MV-4-11 (cell line): ENCODE data around the gene CEP89.
A peak's percentile ranks its signal among the peaks of the same experiment; 100 is the strongest.
"Not testable (repeated sequence)": the region's sequence is repeated elsewhere in the genome, so short reads cannot be mapped to it uniquely, and the experiment has no call there.

Experiments
- DNase-seq: peaks from one replicate; lab custom pipeline; 2025; lab: John Stamatoyannopoulos, UW

Gene CEP89

DNA sequence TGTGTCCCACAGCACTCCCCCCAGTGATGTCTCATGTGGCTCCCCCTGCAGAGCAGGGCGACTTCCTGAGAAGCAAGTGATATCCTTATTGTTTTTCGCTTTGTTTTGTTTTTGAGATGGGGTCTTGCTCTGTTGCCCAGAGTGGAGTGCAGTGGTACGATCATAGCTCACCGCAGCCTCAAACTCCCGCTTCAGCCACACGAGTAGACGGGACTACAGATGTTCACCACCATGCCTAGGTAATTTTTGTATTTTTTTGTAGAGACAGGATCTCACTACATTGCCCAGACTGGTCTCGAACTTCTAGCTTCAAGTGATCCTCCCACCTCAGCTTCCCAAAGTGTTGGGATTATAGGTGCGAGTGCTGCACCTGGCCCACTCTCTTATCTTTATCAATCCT lies 5.0 kb downstream of the CEP89 start:
- DNase-seq, result no peak

DNA sequence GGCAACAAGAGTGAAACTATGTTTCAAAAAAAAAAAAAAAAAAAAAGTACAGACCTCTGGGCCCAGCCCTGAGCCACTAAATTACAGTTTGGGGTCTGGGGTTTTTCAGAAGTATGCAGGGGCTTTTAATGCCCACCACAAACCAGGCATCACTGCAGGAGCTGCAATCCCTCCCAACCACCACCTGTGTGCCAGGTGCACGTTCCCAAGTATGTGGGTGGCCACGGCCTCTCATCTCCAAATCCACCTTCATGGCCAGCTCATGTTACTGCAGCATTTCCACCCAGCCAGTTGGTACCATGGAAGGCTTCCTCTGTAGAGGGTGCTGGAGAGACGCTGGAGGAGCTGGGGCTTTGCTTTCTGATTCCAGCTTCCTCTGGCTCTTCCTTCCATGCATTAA lies 26.5 kb downstream of the CEP89 start:
- DNase-seq, result no peak

DNA sequence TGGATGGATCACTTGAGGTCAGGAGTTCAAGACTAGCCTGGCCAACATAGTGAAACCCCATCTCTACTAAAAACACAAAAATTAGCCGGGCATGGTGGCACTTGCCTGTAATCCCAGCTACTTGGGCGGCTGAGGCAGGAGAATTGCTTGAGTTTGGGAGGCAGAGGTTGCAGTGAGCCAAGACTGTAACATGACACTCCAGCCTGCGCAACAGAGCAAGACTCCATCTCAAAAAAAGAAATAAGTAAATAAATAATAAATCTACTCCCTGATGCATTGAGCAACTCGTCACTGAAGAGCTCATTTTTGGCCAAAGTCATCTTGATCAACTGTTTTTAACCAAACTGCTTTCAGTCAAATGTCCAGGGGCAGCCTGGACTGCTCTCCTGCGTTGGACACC lies 30.5 kb downstream of the CEP89 start:
- DNase-seq, result not testable (repeated sequence)

DNA sequence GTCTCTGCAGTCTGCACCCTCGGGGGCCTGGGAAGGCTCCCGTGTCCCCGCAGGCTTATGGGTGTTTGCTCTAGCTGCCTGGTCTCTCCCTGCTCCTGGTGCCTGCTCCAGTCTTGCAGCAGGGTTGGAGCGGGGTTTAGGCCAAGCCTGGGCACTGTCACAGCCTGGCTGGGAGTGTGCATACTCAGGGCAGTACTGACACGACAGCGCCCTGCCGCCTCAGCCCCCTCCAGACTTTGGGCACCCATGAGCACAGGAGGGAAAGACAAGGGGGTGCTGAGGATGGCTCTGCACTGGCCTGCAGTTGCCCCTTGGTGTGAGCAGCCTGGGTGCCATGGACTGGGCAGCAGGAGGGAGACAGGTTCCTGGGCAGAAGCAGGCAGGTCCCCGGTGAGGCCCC lies 35.7 kb downstream of the CEP89 start:
- no peak for DNase-seq

DNA sequence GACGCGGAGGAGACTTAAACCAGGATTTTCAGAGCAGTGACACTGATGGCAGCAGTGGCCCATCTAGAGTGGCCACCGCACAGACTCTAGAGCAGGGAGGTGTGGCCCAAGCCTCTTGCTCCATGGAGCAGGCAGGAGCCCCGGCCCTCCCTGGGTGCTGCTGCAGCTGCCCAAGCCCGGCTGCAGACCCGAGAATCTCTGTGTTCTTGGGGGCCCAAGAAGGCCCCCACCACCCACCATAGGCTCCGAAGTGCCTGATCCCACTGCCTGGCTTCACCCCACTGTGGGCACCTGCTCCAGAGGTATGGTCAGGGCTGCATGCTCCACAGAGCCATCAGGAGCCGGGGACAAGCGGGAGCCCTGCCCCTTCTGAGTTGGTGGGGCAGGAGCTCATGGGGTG lies 36.1 kb downstream of the CEP89 start:
- no peak for DNase-seq

DNA sequence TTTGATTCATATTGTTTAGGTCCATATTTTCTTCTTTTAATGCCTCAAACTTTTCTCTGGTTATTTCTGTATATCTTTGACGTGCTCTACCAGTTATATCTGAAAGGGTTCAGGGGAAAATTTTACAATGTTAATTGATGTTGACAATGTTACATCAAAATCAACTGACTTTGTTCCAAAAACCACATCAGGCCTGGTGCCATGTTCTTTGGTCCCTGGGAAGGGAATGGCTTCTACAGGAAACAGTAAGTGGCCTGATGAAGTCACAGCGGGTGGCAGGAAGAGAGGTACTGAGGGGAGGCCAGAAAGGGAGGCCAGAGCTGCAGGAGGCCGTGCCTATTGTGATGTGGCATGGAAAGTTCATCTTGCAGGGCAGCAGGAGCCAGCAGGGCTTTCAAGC lies 38.2 kb downstream of the CEP89 start:
- DNase-seq, result no peak

DNA sequence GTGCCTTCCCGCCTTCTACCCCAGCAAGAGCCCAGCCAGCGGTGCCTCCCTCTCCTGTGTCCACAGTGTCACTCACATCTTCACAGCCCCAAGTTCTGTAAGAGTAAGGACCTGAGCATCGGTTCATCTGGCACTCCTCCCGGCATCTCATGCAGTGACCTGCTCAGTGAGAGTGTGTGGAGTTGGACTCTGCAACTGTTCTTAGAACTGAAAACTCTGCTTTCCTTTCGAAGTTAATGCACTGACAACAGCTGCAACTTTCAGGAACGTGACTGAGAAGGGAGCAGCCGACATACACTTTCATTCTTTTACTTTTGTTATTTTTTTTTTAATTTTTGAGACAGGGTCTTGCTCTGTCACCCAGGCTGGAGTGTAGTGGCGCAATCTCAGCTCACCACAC lies 41.2 kb downstream of the CEP89 start:
- no peak for DNase-seq

DNA sequence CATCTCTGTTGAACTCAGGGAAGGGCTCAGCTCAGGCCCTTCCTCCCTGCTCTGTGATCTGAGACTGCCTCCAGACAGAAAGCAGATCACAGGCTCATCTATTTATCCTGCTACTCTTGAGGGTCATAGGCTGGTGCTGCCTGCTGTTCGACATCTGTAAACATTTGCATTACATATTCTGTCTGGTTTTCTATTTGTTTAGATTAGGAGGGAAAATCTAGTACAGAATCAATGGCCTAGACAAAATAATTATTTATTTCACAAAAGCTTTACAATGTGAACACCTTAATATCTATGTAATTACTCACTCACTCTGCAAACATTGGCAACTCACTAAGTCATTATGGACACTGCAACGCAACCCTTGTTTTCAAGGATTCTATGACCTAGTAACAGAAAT lies 43.0 kb downstream of the CEP89 start:
- DNase-seq, result no peak

DNA sequence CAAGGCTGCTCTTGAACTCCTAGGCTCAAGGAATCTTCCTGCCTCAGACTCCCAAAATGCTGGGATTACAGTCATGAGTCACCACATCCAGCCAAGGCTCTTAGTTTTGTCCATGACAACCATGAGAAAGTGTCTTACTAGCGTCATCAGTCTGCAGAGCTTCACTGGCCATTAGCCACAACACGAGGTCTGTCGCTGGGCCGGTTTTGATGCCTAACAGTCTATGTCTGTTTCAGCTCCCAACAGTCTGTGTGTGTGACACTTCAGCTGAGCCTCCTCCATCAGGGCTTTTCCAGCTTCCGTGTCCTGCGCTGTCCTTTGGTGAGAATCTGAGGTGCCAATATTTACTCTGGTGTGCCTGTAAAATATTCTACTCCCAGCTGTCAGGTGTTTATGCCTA lies 47.6 kb downstream of the CEP89 start:
- no peak for DNase-seq

DNA sequence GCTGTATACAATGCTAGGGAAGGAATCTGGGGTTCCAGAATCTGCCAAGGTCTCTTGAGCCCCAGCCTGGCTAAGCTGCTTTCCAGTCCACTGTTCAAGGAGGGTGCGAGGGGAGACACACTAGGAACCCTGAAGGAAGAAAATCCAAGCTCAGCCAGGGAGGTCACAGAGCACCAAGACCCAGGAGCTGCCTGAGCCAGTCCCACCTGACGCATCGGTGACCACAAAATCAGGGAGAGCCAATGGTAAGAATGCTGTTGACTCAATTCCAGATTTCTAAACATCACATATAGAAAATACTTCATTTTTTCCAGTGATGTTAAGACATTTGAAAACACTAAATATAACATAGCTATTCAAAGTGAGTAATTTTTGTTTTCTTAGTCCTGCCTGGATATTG lies 50.1 kb downstream of the CEP89 start:
- no peak for DNase-seq

DNA sequence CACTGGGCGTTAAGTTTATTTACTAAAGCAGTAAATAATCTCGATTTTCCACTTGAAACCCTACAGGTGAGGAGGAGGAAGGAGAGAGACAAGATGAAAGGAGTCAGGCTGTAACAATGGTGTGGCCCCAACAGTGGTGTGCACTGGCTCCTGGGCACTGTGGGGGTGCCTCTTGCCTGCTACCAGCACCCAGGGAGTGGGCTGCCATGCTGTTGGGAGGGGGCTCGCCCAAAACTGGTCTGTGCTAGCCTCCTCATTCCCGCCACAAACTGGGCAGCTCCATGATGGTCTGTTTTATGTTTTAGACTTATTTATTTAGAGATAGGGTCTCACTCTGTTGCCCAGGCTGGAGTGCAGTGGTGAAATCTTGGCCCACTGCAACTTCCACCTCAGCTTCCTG lies 52.4 kb downstream of the CEP89 start:
- DNase-seq, result no peak

DNA sequence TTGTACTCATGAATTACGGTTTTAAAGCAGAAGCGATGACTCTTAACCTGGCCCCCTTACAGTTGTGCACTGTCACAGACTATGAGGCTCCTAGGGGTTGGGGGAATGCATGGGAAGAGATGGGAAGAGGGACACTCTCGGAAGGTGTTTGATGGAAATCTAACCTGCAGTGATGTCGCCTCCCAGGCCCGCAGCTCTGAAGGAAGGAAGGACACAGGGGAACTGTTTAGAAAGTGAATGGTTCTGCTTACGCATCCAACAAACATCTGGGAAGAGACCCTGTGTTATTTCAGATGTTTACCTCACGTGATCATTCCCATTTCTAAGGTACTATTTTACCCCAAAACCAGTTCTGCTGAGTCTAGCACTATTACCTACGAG lies 54.2 kb downstream of the CEP89 start:
- no peak for DNase-seq

DNA sequence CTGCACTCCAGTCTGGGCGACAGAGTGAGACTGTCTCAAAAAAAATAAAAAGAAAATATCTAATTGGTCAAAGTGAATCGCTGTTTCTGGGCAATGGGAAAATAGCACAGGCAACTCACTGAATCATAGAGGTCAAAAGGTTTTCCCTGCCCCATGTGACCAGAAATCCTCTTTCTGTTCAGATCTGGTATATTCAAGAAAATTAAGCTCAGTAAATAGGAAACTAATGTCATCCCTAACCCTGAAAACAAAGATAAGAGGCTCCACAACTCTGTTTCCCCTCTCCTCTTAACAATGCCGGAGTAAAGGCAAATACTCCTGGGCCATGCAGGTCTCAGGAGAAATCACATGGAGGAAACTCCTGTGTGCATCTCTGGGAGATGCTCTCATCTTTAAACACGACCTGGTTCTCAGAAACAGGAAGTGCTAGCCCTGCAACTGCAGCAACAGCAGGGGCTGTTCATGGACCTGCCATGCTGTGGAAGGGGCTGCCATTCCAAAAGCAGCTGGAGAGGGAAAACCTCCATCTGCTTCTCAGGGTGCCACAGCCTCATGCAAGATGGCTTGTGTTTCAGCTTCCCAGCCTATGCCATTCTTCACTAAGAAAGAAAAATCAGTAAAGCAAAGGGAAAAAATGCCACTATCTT lies 54.7 kb downstream of the CEP89 start:
- DNase-seq, result peak; percentile 47

DNA sequence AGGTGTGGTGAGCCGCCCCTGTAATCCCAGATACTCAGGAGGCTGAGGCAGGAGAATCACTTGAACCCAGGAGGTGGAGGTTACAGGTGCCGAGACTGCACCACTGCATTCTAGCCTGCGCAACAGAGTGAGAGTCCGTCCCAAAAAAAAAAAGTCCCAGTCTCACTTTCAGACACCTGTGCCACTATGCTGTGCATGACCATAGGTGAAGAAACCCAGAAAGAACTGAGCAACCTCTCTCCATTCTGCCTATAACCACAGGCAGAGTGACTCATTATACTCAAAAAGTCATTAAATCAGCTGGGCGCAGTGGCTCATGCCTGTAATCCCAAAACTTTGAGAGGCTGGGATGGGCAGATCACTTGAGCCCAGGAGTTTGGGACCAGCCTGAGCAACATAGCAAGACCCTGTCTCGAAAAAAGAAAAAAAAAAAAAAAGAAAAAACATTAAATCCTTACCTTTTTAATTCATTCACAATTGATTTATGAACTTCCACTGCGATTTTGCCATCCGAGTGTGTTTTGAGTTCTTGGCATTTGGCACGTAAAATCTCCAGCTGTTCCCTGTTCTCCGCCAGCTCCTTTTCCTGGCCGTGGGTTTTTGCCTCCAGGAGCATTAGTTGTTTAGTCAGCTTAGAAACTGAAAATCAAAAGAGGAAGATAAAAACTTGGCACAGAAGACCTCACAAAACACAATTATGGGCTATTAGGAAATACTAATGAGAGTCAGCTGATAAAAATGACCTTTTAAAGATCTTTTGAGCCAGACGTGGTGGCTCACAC lies 56.7 kb downstream of the CEP89 start:
- DNase-seq, result no peak

DNA sequence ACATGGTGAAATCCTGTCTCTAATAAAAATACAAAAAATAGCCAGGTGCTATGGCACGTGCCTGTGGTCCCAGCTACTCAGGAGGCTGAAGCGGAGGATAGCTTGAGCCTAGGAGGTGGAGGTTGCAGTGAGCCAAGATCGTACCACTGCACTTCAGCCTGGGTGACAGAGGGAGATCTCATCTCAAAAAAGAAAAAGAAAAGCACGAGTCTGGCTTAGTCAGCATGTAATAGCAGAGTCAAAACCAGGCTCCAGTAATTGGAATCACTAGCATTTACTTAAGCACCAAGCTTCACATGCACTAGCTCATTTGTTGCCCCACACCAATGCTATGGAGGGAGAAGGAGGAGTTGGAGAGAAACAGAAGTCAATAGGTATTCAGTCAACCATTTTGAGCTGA lies 60.3 kb downstream of the CEP89 start:
- no peak for DNase-seq

DNA sequence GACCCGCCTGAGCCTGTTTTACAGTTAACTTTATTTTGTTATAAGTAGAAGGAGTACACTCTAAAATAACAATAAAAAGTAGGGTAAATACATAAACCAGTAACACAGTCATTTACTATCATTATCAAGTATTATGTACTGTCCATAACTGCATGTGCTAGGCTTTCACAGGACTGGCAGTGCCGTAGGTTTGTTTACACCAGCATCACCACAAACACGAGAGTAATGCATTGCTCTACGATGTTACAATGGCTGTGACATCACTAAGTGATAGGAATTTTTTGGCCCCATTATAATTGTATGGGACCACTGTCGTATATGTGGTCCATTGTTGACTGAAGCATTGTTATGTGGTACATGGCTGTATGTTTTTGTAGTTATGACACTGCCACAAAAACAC lies 60.9 kb downstream of the CEP89 start:
- DNase-seq, result no peak

DNA sequence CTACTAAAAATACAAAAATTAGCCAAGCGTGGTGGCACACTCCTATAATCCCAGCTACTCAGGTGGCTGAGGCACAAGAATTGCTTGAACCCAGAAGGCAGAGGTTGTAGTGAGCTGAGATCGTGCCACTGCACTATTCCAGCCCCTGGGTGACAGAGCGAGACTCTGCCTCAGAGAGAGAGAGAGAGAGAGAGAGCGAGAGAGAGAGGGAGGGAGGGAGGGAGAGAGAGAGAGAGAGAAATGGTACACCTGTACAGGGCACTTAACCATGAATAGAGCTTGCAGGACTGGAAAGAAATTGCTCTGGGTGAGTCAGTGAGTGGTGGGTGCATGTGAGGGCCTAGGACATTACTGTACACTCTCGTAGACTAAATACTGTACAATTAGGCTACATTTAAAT lies 61.7 kb downstream of the CEP89 start:
- no peak for DNase-seq

DNA sequence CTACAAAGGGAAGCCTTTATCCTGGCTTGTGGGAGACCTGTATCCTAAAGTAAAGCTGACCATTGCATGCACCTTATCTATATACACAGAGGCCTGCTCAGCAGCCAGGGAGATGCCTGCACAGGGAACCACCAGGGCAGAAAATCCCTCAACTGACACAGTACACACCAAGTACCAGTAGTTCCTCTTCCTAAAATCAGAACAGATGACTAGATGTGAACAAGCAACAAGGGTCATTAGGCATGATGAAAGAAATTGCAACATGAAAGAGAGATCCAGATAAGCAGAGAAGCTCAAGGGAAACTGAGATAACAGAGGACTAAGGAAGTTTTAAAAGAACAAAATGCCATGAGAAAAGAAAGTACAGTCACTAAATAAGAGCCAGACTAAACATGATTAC lies 62.5 kb downstream of the CEP89 start:
- DNase-seq, result peak; percentile 41

DNA sequence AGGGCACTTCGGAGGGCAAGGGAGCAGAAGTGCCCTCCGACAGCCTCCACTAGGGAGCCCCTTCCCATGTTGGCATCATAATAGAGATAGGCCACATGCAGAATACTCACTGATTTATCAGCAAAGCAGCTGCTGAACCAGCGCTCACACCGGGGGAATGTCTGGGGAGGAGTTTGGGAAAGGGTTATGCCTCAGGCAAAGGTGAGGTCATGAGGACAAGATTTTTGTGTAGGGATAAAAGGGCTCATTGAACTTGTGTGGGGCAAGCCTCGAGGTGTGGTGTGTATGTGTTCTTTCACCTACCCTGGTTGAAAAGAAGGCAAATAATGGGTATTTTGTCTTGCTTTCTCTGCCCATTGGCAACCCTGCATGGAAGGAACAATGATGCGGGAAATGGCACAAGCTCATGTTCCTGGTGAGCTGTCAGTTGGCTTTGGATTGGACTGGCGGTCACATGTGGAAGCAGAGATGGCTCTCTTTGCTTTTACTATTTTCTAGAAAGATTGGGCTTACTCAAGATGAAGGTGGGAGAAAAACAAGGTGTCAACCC lies 63.0 kb downstream of the CEP89 start:
- DNase-seq, result no peak

DNA sequence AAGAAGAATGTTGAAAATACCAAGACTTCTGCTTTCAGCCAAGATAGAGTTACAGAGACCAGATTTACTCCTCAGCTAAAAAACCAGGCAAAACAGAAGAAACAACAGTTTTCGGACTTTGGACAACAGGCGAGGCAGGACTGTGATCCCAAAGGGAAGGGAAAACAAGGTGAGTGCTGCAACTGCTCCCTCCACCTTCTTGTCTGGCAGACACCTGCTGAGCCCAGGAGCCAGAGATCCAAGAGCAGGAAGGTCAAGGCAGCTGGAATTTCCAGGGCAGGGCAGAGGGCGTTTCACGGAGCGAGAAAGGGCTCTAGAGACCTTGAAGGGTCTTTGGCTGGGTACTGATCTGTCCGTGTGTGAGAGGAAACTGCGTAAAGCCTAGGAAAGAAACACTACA lies 69.3 kb downstream of the CEP89 start:
- no peak for DNase-seq

DNA sequence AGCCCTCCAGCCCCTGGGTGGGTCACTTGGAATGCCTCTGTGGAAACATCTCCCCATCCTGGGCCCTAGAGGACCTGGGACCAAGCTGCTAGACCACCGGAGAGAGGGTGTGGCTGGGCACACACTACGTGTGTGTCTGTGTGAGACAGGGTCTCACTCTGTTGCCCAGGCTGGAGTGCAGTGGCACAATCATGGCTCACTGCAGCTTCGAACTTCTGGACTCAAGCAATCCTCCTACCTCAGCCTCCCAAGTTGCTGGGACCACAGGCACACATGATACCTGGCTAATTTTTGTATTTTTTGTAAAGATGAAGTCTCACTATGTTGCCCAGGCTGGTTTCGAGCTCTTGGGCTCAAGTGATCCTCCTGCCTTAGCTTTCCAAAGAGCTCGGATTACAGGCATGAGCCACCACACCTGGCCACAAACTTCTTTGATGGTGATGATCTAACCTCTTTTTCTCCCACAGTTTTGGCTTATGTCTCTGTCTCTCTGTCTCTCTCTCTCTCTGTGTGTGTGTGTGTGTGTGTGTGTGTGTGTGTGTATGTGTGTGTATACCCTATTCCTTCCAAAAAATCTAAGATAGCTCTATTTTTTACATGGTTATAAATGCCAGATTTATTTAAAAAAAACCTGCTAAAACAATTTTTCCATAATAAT lies 70.1 kb downstream of the CEP89 start:
- DNase-seq, result no peak

DNA sequence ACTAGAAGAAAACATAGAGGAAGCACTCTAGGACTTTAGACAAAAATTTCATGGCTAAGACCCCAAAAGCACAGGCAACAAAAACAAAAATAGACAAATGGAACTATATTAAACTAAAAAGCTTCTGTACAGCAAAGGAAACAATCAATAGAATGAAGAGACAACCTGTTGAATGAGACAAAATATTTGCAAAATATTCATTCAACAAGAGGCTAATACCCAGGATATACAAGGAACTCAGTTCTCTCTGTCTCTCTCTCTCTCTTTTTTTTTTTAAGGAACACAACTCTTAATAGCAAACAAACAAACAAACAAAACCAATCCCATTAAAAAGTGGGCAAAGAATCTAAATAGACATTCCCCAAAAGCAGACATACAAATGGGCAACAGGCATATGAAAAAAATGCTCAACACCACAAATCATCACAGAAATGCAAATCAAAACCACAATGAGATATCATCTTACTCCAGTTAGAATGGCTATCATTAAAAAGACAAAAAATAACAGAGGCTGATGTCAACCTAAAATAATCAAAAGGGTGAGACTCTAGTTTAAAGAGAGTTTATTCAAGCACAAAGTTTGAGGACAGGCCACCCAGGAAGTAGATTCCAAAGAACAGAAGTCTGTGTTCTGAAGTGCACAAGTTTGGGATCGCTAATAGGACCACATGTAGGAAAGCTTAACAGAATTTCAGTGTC lies 75.1 kb downstream of the CEP89 start:
- DNase-seq, result no peak

DNA sequence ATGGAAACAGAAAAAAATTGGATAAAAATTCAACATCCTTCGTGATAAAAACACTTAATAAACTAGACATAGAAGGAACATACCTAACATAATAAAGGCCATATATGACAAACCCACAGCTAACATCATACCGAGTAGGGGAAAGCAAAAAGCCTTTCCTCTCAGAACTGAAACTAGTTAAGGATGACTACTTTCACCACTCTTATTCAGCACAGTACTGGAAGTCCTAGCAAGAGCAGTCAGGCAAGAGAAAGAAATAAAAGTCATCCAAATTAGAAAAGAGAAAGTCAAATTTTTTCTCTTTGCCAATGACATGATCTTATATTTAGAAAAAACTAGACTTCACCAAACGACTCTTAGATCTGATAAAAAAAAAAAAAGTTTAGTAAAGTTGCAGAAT lies 76.4 kb downstream of the CEP89 start:
- DNase-seq, result no peak
